HepG2 (cell line): ENCODE measurements around the gene ANKRD29. TPM values are rescaled to one million over a fixed set of nuclear protein-coding genes. Genes with fewer than 3 reads are reported as not detected.

Source experiments
- ATAC-seq: fragments of 200-7000 bp; cut with Tn5 transposase; 3 replicates; pipeline ENCODE4 v1.9.1; 2020; ENCODE audit warnings: mild to moderate bottlenecking, moderate library complexity
- BruUV-seq: library from RNA; stranded (reverse); fragments of 400-500 nt; replicated peaks from 2 replicates; lab custom pipeline; 2021; lab: Mats Ljungman, UMichigan
- CTCF ChIA-PET: fragments of 300-600 bp; formaldehyde crosslinking; extraction: SDS; loops from one replicate; lab custom pipeline; 2021; ENCODE audit warnings: low total read pairs, inconsistent platforms, low intra/inter-chr PET ratio; lab: Yijun Ruan, JAX
- POLR2A ChIA-PET: fragments of 350-600 bp; sonication (Branson Sonifier 250); formaldehyde crosslinking; loops from one replicate; lab custom pipeline; 2020; ENCODE audit warnings: antibody characterized with exemption, inconsistent platforms; lab: Yijun Ruan, JAX
- DNase-seq: peaks from one replicate; pipeline ENCODE4 v3.0.0-alpha.2; 2015; ENCODE audit warnings: low spot score
- FAIRE-seq: peaks from 3 replicates; lab custom pipeline; 2011; peaks lifted over from hg19 to GRCh38; lab: Jason Lieb, UNC
- H2AFZ ChIP-seq: one replicate; pipeline ENCODE4 v1.6.1; 2011; ENCODE audit warnings: low read length, inconsistent platforms
- H3K27ac ChIP-seq: fragments of 300-600 bp; 3 replicates; pipeline ENCODE4 v1.8.0; 2011; ENCODE audit warnings: mixed run types, mild to moderate bottlenecking, mixed read lengths, low read length, inconsistent platforms; ENCODE audit not compliant: insufficient read depth; ENCODE audit errors: extremely low read length
- H3K27me3 ChIP-seq, 2 experiments: fragments of 200-600 bp in 1 of 2; 2 replicates in 1 of 2; 3 replicates in 1 of 2; pipeline versions ENCODE4 v1.6.0 to v1.8.0; 2011; ENCODE audit warnings: low read length in 2 of 2, mild to moderate bottlenecking in 2 of 2, moderate library complexity in 2 of 2, inconsistent platforms in 1 of 2; ENCODE audit not compliant: insufficient read depth in 2 of 2, control insufficient read depth in 1 of 2
- H3K36me3 ChIP-seq, 2 experiments: fragments of 200-600 bp in 1 of 2; replicated peaks in 1 of 2; 2 replicates in 1 of 2; 3 replicates in 1 of 2; pipeline versions ENCODE4 v1.5.1 to v1.8.0; 2011; ENCODE audit warnings: low read length in 2 of 2, inconsistent platforms in 1 of 2; ENCODE audit not compliant: insufficient read depth in 2 of 2, control insufficient read depth in 1 of 2
- H3K4me1 ChIP-seq: 2 replicates; pipeline ENCODE4 v1.5.1; 2012; ENCODE audit warnings: low read length, inconsistent platforms; ENCODE audit not compliant: insufficient read depth
- H3K4me2 ChIP-seq: 2 replicates; pipeline ENCODE4 v1.6.0; 2011; ENCODE audit warnings: low read depth, low read length, inconsistent platforms
- H3K4me3 ChIP-seq, 3 experiments: fragments of 200-600 bp in 1 of 3; sonication (generic), shearing (Covaris generic) in 1 of 3; replicated peaks in 1 of 3; 2 replicates each; pipeline ENCODE4 v1.5.1; 2011 to 2016; ENCODE audit warnings: low read length in 3 of 3, inconsistent platforms in 2 of 3, low read depth in 2 of 3, mild to moderate bottlenecking in 2 of 3, control low read depth in 1 of 3, mixed read lengths in 1 of 3; ENCODE audit not compliant: insufficient read depth in 1 of 3
- H3K79me2 ChIP-seq: one replicate; pipeline ENCODE4 v1.6.1; 2011; ENCODE audit warnings: low read length, inconsistent platforms; ENCODE audit not compliant: insufficient read depth
- H3K9ac ChIP-seq: 2 replicates; pipeline ENCODE4 v1.6.0; 2011; ENCODE audit warnings: mild to moderate bottlenecking, low read depth, low read length, inconsistent platforms; ENCODE audit not compliant: insufficient read depth
- H3K9me3 ChIP-seq: 2 replicates; pipeline ENCODE4 v1.5.1; 2012; ENCODE audit warnings: mild to moderate bottlenecking, low read length
- H4K20me1 ChIP-seq: 2 replicates; pipeline ENCODE4 v1.6.0; 2011; ENCODE audit warnings: inconsistent platforms, mild to moderate bottlenecking, low read length, moderate library complexity; ENCODE audit not compliant: insufficient read depth
- CEBPB ChIP-seq: IDR thresholded peaks from 2 replicates; pipeline ENCODE4 v1.6.1; 2011; ENCODE audit warnings: low read depth, low read length, improper control_type of control experiment, borderline replicate concordance
- CREM ChIP-seq, 2 experiments: sonication (generic) in 1 of 2; formaldehyde crosslinking in 1 of 2; IDR thresholded peaks; 2 replicates each; pipeline versions ENCODE4 v1.4.0 to v1.6.1; 2016 to 2020; ENCODE audit warnings: antibody characterized with exemption in 1 of 2, mild to moderate bottlenecking in 1 of 2, missing genetic modification reagents in 1 of 2
- GLMP ChIP-seq: sonication (generic); formaldehyde crosslinking; IDR thresholded peaks from 2 replicates; pipeline ENCODE4 v1.9.0; 2021; ENCODE audit warnings: missing genetic modification reagents, mild to moderate bottlenecking, borderline replicate concordance
- JDP2 ChIP-seq: sonication (generic); formaldehyde crosslinking; IDR thresholded peaks from 2 replicates; pipeline ENCODE4 v1.8.1; 2022; ENCODE audit warnings: missing genetic modification reagents, borderline replicate concordance
- NCOR1 ChIP-seq: fragments of 200-600 bp; sonication (generic); IDR thresholded peaks from 2 replicates; pipeline ENCODE4 v1.7.0; 2017; ENCODE audit warnings: antibody characterized with exemption, low read length, borderline replicate concordance
- POLR2AphosphoS2 ChIP-seq: IDR thresholded peaks from 2 replicates; pipeline ENCODE4 v1.6.1; 2011; ENCODE audit warnings: low read depth, low read length, improper control_type of control experiment
- TRIM24 ChIP-seq: sonication (generic); formaldehyde crosslinking; IDR thresholded peaks from 2 replicates; pipeline ENCODE4 v1.8.0; 2022; ENCODE audit warnings: mild to moderate bottlenecking, missing genetic modification reagents
- ZNF138 ChIP-seq: sonication (generic); formaldehyde crosslinking; IDR thresholded peaks from 2 replicates; pipeline ENCODE4 v1.5.0; 2020; ENCODE audit warnings: mild to moderate bottlenecking, low read depth, missing genetic modification reagents
- ZNF256 ChIP-seq: sonication (generic); formaldehyde crosslinking; conservative IDR thresholded peaks from 2 replicates; pipeline ENCODE4 v1.4.0; 2020; ENCODE audit warnings: missing genetic modification reagents
- ZNF292 ChIP-seq: sonication (generic); formaldehyde crosslinking; IDR thresholded peaks from 2 replicates; pipeline ENCODE4 v1.8.1; 2022; ENCODE audit warnings: mild to moderate bottlenecking, low read depth, missing genetic modification reagents, borderline replicate concordance
- ZNF7 ChIP-seq: IDR thresholded peaks from 2 replicates; pipeline ENCODE4 v1.6.1; 2016; ENCODE audit warnings: missing biosample characterization, missing genetic modification reagents
- WGBS: methylation state at CpG from one replicate; pipeline ENCODE4 v1.1.6; 2017; ENCODE audit warnings: low lambda C conversion rate; 5-methylcytosine and 5-hydroxymethylcytosine counted together
- in situ Hi-C: cut with HindIII; loops from 2 replicates; pipeline ENCODE4 v1.10.0; 2017; ENCODE audit warnings: low pct_unique_long_range_greater_than_20kb; ENCODE audit not compliant: extremely low pct_ligation_motif_present
- intact Hi-C: fragments of 100-400 bp; cut with micrococcal nuclease; formaldehyde crosslinking; loops from one replicate; pipeline ENCODE4 v1.10.0; 2022; ENCODE audit not compliant: unreplicated experiment
- polyA plus RNA-seq, 8 experiments: library from polyadenylated mRNA; depleted of rRNA in 3 of 8; stranded (reverse) in 7 of 8; unstranded in 1 of 8; fragments of >200 nt; fragmentation: Illumina TruSeq in 4 of 8; extraction: Trizol in 4 of 8; gene quantifications; 2 replicates each; pipeline versions ENCODE4 v1.2.1 to v1.2.3, GENCODE V29; 2011 to 2016; ENCODE audit warnings: low read depth in 4 of 8, missing spikeins in 1 of 8, mixed read lengths in 1 of 8; ENCODE audit not compliant: insufficient read depth in 1 of 8
- total RNA-seq, 5 experiments: library from RNA; depleted of rRNA; stranded (reverse); fragments of >200 nt; fragmentation: Illumina TruSeq; extraction: Trizol; gene quantifications; 2 replicates each; pipeline ENCODE4 v1.2.3, GENCODE V29; 2016; ENCODE audit warnings: low read depth in 1 of 5
- TF ChIP-seq, protein P1 (sequence below): sonication (generic); formaldehyde crosslinking; IDR thresholded peaks from 2 replicates; pipeline ENCODE4 v1.4.0; 2020; ENCODE audit warnings: missing genetic modification reagents

Gene ANKRD29
- total and polyA plus RNA-seq, 2 of the 13 experiments (the other 11 are each of a cell fraction or from before 2014, with no cell fraction given), result not detected

DNA sequence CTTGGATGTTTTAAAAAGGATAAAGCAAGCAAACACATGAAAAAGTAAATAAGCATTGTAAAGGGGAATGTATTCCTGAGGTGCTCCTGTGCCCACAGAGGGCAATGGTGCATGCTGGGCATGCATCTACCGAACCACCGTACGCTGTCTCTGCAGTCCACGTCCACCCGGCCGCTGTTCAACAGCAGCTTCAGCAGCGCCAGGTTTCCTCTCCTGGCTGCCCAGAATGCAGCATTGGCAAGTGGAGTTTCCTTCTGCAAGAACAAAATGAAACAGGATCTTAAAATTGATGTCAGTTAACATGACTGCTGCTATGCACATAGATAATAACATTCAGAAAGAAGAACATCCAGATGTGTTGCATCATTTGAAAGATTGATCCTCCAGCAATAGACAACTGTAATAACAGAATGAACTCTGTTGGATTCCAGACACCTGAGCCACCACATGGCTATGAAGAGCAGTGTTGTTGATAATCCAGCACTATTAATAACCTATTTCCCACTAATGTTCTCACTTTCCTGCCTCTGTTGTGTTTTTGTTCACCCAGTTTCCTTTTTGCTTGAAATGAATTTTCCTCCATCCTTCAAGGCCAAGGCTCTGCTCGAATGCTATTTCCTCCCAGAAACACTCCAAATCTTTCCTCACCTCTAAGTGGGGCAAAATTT lies 13.6 kb downstream of the ANKRD29 start:
- no peaks in the 10 kb centered on the region for H3K79me2 ChIP-seq
- no peaks in the 10 kb centered on the region for H3K36me3 ChIP-seq
- H3K4me3 ChIP-seq, result no peak overlapping the region
- WGBS, result 58% methylated on average over 8 of the region's 8 CpGs
- no peak overlapping the region for H3K9ac ChIP-seq
- no peak overlapping the region for H2AFZ ChIP-seq
- ChIA-PET CTCF (no interaction called here), POLR2A (no interaction called here)
- H3K9me3 ChIP-seq, result no peaks in the 10 kb centered on the region
- H3K27ac ChIP-seq, result no peak overlapping the region
- in situ Hi-C loops (no loop called here), intact Hi-C loops (no loop called here)
- DNase-seq (no peak), ATAC-seq (no peak), FAIRE-seq (no peak)
- TF ChIP-seq ZNF256 (no peak), CREM (IDR thresholded peaks at IDR 0.05) (no peak), CREM (CRISPR knock-in tag; IDR thresholded peaks at IDR 0.05) (no peak), CEBPB (peak; percentile 13; the same call in 1 of the 2 replicates)
- H4K20me1 ChIP-seq, result no peaks in the 10 kb centered on the region
- H3K27me3 ChIP-seq, result peaks cover 0 to 12% of the 10 kb centered on the region in 2 experiments; a peak in 2 of 5 replicates
- peaks cover 13% of the 10 kb centered on the region for H3K4me1 ChIP-seq
- no peak overlapping the region for H3K4me2 ChIP-seq
- no TSS peak for BruUV-seq

DNA sequence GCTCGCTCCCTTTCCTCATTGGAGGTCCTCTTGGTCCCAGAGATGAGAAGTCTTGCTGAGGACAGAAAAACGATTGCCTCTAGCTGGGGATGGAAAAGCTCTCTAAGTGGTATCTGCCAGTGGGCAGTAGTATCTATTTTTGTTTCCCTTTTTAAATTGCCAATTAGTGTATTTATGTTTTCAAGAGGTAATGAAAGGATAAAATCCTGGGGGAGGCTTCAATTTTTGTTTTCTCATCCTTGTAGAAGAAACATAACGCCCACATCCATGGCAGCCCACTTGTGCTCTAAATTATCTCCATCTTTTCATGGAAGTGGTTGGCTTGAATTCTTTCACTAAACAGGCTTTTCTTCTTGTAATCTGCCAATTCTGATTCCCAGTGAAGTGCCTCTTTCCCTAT lies 14.3 kb downstream of the ANKRD29 start:
- ChIA-PET POLR2A (no interaction called here), CTCF (no interaction called here)
- DNase-seq, result no peak
- Histone ChIP-seq H3K9me3 (no peaks in the 10 kb centered on the region), H3K4me3 (no peak overlapping the region), H3K79me2 (no peaks in the 10 kb centered on the region), H3K4me1 (peaks cover 13% of the 10 kb centered on the region), H2AFZ (no peak overlapping the region), H3K36me3 (no peaks in the 10 kb centered on the region), H3K27me3 (peaks cover 0 to 12% of the 10 kb centered on the region in 2 experiments; a peak in 2 of 5 replicates), H3K27ac (no peak overlapping the region), H4K20me1 (no peaks in the 10 kb centered on the region), H3K9ac (no peak overlapping the region), H3K4me2 (no peak overlapping the region)
- intact Hi-C loops (no loop called here), in situ Hi-C loops (no loop called here)
- no peak for ATAC-seq
- FAIRE-seq, result no peak
- 32% methylated on average over 3 of the region's 3 CpGs for WGBS
- BruUV-seq, result no TSS peak
- no peak for TF ChIP-seq ZNF138 (CRISPR knock-in tag)
- TF ChIP-seq TRIM24 (CRISPR knock-in tag), result no peak
- TF ChIP-seq JDP2 (CRISPR knock-in tag), result no peak
- TF ChIP-seq ZNF7, result no peak
- TF ChIP-seq NCOR1, result no peak
- TF ChIP-seq ZNF292 (CRISPR knock-in tag), result no peak
- TF ChIP-seq POLR2AphosphoS2, result no peak
- TF ChIP-seq GLMP (CRISPR knock-in tag), result no peak
- TF ChIP-seq, protein P1, sequence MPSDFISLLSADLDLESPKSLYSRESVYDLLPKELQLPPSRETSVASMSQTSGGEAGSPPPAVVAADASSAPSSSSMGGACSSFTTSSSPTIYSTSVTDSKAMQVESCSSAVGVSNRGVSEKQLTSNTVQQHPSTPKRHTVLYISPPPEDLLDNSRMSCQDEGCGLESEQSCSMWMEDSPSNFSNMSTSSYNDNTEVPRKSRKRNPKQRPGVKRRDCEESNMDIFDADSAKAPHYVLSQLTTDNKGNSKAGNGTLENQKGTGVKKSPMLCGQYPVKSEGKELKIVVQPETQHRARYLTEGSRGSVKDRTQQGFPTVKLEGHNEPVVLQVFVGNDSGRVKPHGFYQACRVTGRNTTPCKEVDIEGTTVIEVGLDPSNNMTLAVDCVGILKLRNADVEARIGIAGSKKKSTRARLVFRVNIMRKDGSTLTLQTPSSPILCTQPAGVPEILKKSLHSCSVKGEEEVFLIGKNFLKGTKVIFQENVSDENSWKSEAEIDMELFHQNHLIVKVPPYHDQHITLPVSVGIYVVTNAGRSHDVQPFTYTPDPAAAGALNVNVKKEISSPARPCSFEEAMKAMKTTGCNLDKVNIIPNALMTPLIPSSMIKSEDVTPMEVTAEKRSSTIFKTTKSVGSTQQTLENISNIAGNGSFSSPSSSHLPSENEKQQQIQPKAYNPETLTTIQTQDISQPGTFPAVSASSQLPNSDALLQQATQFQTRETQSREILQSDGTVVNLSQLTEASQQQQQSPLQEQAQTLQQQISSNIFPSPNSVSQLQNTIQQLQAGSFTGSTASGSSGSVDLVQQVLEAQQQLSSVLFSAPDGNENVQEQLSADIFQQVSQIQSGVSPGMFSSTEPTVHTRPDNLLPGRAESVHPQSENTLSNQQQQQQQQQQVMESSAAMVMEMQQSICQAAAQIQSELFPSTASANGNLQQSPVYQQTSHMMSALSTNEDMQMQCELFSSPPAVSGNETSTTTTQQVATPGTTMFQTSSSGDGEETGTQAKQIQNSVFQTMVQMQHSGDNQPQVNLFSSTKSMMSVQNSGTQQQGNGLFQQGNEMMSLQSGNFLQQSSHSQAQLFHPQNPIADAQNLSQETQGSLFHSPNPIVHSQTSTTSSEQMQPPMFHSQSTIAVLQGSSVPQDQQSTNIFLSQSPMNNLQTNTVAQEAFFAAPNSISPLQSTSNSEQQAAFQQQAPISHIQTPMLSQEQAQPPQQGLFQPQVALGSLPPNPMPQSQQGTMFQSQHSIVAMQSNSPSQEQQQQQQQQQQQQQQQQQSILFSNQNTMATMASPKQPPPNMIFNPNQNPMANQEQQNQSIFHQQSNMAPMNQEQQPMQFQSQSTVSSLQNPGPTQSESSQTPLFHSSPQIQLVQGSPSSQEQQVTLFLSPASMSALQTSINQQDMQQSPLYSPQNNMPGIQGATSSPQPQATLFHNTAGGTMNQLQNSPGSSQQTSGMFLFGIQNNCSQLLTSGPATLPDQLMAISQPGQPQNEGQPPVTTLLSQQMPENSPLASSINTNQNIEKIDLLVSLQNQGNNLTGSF, result no peak
